Karpas-422 (cell line): ENCODE measurements around the gene HEMK1. TPM values are rescaled to one million over a fixed set of nuclear protein-coding genes. Genes with fewer than 3 reads are reported as not detected.
A peak's percentile ranks its signal among the peaks of the same experiment; 100 is the strongest.

Source experiments
- DNase-seq: peaks from one replicate; pipeline ENCODE4 v3.0.0-alpha.2; 2015
- H2AFZ ChIP-seq: fragments of 200-600 bp; sonication (generic); 2 replicates; pipeline ENCODE4 v1.6.1; 2014; ENCODE audit warnings: antibody characterized with exemption, low read length, mixed read lengths
- H3K27ac ChIP-seq: fragments of 200-600 bp; sonication (generic); 2 replicates; pipeline ENCODE4 v1.5.1; 2014; ENCODE audit warnings: mild to moderate bottlenecking, low read length, moderate library complexity
- H3K27me3 ChIP-seq: fragments of 200-600 bp; sonication (generic); 2 replicates; pipeline ENCODE4 v1.6.1; 2014; ENCODE audit warnings: low read length, mixed read lengths
- H3K36me3 ChIP-seq: fragments of 200-600 bp; sonication (generic); 2 replicates; pipeline ENCODE4 v1.6.1; 2014; ENCODE audit warnings: low read length, mixed read lengths; ENCODE audit not compliant: insufficient read depth
- H3K4me1 ChIP-seq: fragments of 200-600 bp; sonication (generic); 2 replicates; pipeline ENCODE4 v1.6.1; 2014; ENCODE audit warnings: mild to moderate bottlenecking, low read length, mixed read lengths
- H3K4me2 ChIP-seq: fragments of 200-600 bp; sonication (generic); 2 replicates; pipeline ENCODE4 v1.6.1; 2014; ENCODE audit warnings: low read length, low read depth, mild to moderate bottlenecking; ENCODE audit not compliant: poor library complexity, severe bottlenecking
- H3K4me3 ChIP-seq: fragments of 200-600 bp; sonication (generic); 2 replicates; pipeline ENCODE4 v1.5.1; 2014; ENCODE audit warnings: mild to moderate bottlenecking, antibody characterized with exemption, low read length, mixed read lengths
- H3K79me2 ChIP-seq: fragments of 200-600 bp; sonication (generic); 2 replicates; pipeline ENCODE4 v1.6.1; 2014; ENCODE audit warnings: mild to moderate bottlenecking, low read length, mixed read lengths
- H3K9ac ChIP-seq: fragments of 200-600 bp; sonication (generic); 2 replicates; pipeline ENCODE4 v1.6.0; 2014; ENCODE audit warnings: low read length
- H3K9me2 ChIP-seq: fragments of 200-600 bp; sonication (generic), shearing (Covaris generic); replicated peaks from 2 replicates; pipeline ENCODE4 v1.6.0; 2014; ENCODE audit warnings: mild to moderate bottlenecking, low read length, moderate library complexity; ENCODE audit not compliant: insufficient read depth
- H3K9me3 ChIP-seq: fragments of 300-700, 200-600 bp; sonication (generic); 2 replicates; pipeline ENCODE4 v1.6.1; 2014; ENCODE audit warnings: low read length, mixed read lengths
- H4K20me1 ChIP-seq: fragments of 200-600 bp; sonication (generic); 2 replicates; pipeline ENCODE4 v1.6.1; 2014; ENCODE audit warnings: mild to moderate bottlenecking, antibody characterized with exemption, low read length, low read depth; ENCODE audit not compliant: insufficient read depth
- total RNA-seq: library from RNA; depleted of rRNA; stranded (reverse); fragments of >200 nt; shearing (Covaris generic); gene quantifications from 2 replicates; pipeline ENCODE4 v1.2.3, GENCODE V29; 2014; ENCODE audit warnings: low replicate concordance

Gene HEMK1
- total RNA-seq, 1 experiment from 2014 or later: 10.9 TPM

- Histone ChIP-seq H3K79me2 (no peaks in the 10 kb centered on the region), H3K9ac (peak overlapping the region; percentile 60)
Observed at GRCh38 chr3:50616003-50616769, 46.9 kb downstream of the HEMK1 start.

DNA sequence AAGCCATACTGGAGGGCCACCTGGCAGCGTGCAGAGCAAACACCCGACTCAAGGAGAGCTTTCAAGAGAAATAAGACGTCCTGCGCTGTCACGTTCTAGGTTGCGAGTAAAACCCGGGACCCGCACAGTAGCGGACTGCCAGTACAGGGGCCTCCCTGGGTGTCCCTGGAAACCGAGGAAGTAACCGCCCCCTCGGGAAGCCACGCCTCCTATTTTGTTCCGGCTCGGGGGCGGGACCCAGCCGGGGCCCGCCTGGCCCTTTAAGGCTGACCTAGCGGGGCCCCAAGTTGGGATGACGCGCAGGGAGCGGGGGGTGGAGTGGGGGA lies 47.4 kb downstream of the HEMK1 start:
- H3K4me3 ChIP-seq: peak overlapping the region; percentile 64
- no peaks in the 10 kb centered on the region; the same call in 1 of the 2 replicates for H3K27me3 ChIP-seq
- H2AFZ ChIP-seq: peak overlapping the region; percentile 58
- peak overlapping the region; percentile 87 for H3K4me2 ChIP-seq
- H3K4me1 ChIP-seq: peaks cover 25% of the 10 kb centered on the region
- H3K9me3 ChIP-seq: no peaks in the 10 kb centered on the region
- peak; percentile 96 for DNase-seq
- peaks cover 10% of the 10 kb centered on the region; the same call in 1 of the 2 replicates for H4K20me1 ChIP-seq
- no peaks in the 10 kb centered on the region for H3K79me2 ChIP-seq
- no peaks in the 10 kb centered on the region for H3K36me3 ChIP-seq
- H3K27ac ChIP-seq: 0 out of 2 replicates have a peak overlapping the region, but pooled peaks have one; percentile 7
- H3K9me2 ChIP-seq: no peaks in the 10 kb centered on the region
- H3K9ac ChIP-seq: peak overlapping the region; percentile 60

More at GRCh38 chr3:50616003-50616769, 46.9 kb downstream of the HEMK1 start:
- H3K4me1 ChIP-seq: peaks cover 30% of the 10 kb centered on the region
- H3K27me3 ChIP-seq: no peaks in the 10 kb centered on the region; the same call in 1 of the 2 replicates
- no peaks in the 10 kb centered on the region for H3K36me3 ChIP-seq
- H4K20me1 ChIP-seq: peaks cover 12% of the 10 kb centered on the region; the same call in 1 of the 2 replicates
- peak overlapping the region; percentile 87 for H3K4me2 ChIP-seq
- peak overlapping the region; percentile 64 for H3K4me3 ChIP-seq
- DNase-seq: peak; percentile 94
- H3K27ac ChIP-seq: 0 out of 2 replicates have a peak overlapping the region, but pooled peaks have one; percentile 7
- peak overlapping the region; percentile 58 for H2AFZ ChIP-seq
- no peaks in the 10 kb centered on the region for H3K9me2 ChIP-seq
- no peaks in the 10 kb centered on the region for H3K9me3 ChIP-seq

DNA sequence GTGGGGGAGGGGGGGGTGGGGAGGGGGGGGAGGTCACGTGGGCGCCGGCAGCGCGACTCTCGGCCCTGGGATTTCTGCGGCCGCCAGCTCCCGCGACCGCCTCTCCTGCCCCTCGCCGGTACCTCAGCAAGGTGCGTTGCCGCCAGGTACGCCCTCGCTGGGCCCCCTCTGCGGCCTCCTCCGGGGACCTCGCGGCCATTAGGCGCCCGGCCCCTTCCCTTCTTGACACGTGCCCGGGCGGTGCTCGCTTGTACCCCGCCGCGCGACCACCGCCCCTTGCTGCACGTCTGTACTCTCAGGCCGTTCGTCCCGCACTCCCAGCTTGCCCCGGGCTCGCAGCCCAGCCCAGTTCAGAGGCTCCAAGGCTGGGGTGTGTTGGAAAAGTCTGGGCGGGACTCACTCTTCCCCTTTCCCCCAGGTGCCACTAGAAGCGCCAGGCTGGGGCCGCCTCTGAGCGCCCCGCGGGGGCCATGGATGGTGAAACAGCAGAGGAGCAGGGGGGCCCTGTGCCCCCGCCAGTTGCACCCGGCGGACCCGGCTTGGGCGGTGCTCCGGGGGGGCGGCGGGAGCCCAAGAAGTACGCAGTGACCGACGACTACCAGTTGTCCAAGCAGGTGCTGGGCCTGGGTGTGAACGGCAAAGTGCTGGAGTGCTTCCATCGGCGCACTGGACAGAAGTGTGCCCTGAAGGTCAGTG lies 47.9 kb downstream of the HEMK1 start, which contains the start of gene MAPKAPK3:
Gene MAPKAPK3, plus strand, starts transcription at position 56 of the 696 bp plus-strand sequence. Its CDS starts 415 bp downstream, at position 471.
- peak; percentile 67 for DNase-seq
- Histone ChIP-seq H4K20me1 (peaks cover 10% of the 10 kb centered on the region; the same call in 1 of the 2 replicates), H3K4me1 (peaks cover 21% of the 10 kb centered on the region), H3K9me3 (no peaks in the 10 kb centered on the region), H2AFZ (peak within 1 kb of the TSS; percentile 99), H3K36me3 (no peaks in the 10 kb centered on the region), H3K27me3 (no peaks in the 10 kb centered on the region; the same call in 1 of the 2 replicates), H3K4me2 (peak within 1 kb of the TSS; percentile 96), H3K9me2 (no peaks in the 10 kb centered on the region), H3K4me3 (peak within 1 kb of the TSS; percentile 86), H3K79me2 (no peaks in the 10 kb centered on the region), H3K9ac (peak within 1 kb of the TSS; percentile 81), H3K27ac (0 out of 2 replicates have a peak within 1 kb of the TSS, but pooled peaks have one; percentile 7)

DNA sequence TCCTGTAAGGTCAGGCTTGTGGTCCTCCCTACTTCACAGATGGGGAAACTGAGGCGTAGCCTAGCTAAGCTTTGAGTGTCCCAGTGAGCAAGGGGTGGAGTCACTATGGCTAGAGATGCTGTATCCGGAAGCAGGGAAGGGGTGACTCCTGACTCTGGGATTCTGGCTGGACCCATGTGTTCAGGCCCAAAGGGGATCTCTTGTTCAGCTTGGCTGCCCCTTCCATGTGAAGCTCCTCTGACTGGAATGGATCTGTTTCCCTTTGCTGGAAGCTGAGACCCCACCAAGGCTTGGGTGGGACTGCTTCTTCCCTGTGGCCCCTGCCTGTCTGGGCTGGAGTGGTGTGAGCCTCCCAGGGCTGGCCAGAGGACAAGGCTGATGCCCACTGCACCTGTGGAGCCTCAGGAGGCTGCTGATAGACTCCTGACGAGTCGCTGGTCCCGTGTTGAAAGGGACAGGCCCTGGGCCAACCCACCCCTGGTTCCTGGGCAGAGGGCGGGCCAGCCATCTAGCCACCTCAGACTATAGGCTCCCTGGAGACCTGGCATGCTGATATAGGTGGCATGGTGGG lies 48.7 kb downstream of the HEMK1 start:
- Histone ChIP-seq H3K4me1 (peaks cover 20% of the 10 kb centered on the region), H3K27ac (no peak overlapping the region), H3K27me3 (no peaks in the 10 kb centered on the region; the same call in 1 of the 2 replicates), H4K20me1 (peaks cover 4% of the 10 kb centered on the region; the same call in 1 of the 2 replicates), H3K9ac (peak overlapping the region; percentile 81), H3K36me3 (no peaks in the 10 kb centered on the region), H3K9me3 (no peaks in the 10 kb centered on the region), H3K4me2 (peak overlapping the region; percentile 96), H3K4me3 (peak overlapping the region; percentile 86), H3K79me2 (no peaks in the 10 kb centered on the region), H3K9me2 (no peaks in the 10 kb centered on the region), H2AFZ (peak overlapping the region; percentile 99; the same call in 1 of the 2 replicates)
- DNase-seq: no peak

- DNase-seq: no peak
- no peak overlapping the region for H3K4me2 ChIP-seq
- H3K9me2 ChIP-seq: no peaks in the 10 kb centered on the region
- no peaks in the 10 kb centered on the region for H3K36me3 ChIP-seq
- H3K4me3 ChIP-seq: no peak overlapping the region
- H3K79me2 ChIP-seq: no peaks in the 10 kb centered on the region
- peaks cover 13% of the 10 kb centered on the region for H4K20me1 ChIP-seq
- no peak overlapping the region for H3K9ac ChIP-seq
- no peaks in the 10 kb centered on the region; the same call in 1 of the 2 replicates for H3K27me3 ChIP-seq
- H3K27ac ChIP-seq: no peak overlapping the region
- peaks cover 20% of the 10 kb centered on the region for H3K4me1 ChIP-seq
- H2AFZ ChIP-seq: no peak overlapping the region
- H3K9me3 ChIP-seq: no peaks in the 10 kb centered on the region
Observed at GRCh38 chr3:50620420-50620819, 51.1 kb downstream of the HEMK1 start.

DNA sequence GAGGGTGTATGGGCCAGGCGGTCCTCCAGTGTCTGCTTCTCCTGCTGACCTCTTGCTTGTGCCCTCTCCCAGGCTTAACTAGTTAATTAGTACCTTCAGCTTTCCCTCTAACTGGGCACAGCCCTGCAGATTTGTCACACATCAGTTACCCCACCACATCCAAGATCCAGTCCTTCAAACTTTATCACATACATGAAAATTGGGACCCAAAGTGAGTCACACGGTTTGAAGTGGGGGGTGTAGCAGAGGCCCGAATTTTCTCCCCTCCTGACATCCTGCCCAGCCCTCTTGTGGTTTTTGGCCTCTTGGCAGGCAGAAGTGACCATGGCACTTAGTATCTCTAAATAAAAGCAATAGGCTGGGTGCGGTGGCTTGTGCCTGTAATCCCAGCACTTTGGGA lies 51.5 kb downstream of the HEMK1 start:
- Histone ChIP-seq H3K36me3 (no peaks in the 10 kb centered on the region), H3K4me2 (no peak overlapping the region), H3K27me3 (no peaks in the 10 kb centered on the region; the same call in 1 of the 2 replicates), H4K20me1 (peaks cover 13% of the 10 kb centered on the region), H3K27ac (no peak overlapping the region), H2AFZ (no peak overlapping the region), H3K79me2 (no peaks in the 10 kb centered on the region), H3K4me3 (no peak overlapping the region), H3K9me2 (no peaks in the 10 kb centered on the region), H3K9ac (no peak overlapping the region), H3K4me1 (peaks cover 20% of the 10 kb centered on the region), H3K9me3 (no peaks in the 10 kb centered on the region)
- no peak for DNase-seq

DNA sequence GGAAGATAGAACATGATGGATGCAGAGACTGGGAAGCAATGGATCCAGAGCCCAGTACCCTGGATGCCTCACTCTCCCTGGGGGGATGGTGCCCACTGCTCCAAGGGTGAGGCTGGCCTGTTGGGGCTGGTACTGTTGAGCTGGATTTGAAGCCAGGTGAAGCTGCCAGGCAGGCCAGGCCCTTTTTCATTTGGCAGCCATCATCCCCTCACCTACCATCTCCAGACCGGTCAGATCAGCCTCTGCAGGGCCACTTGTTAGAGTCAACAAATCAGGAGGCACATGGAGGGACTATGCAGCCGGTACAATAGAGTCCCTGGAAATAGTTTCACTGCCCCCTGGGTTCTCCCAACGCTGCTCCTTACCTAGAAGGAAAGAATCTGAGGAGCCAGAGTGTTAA lies 53.6 kb downstream of the HEMK1 start:
- Histone ChIP-seq H3K79me2 (no peaks in the 10 kb centered on the region), H3K9ac (no peak overlapping the region), H3K4me3 (no peak overlapping the region), H3K27me3 (no peaks in the 10 kb centered on the region; the same call in 1 of the 2 replicates), H2AFZ (no peak overlapping the region), H3K27ac (no peak overlapping the region), H3K9me2 (no peaks in the 10 kb centered on the region), H3K4me2 (no peak overlapping the region), H4K20me1 (peaks cover 21% of the 10 kb centered on the region), H3K36me3 (no peaks in the 10 kb centered on the region), H3K4me1 (peaks cover 3% of the 10 kb centered on the region), H3K9me3 (no peaks in the 10 kb centered on the region)
- DNase-seq: no peak
